ENCODE results near the gene MATN4. TPM values are rescaled to one million over a fixed set of nuclear protein-coding genes. Genes with fewer than 3 reads are reported as not detected.

The MATN4 gene
- total RNA-seq, 4 donors from 2014 or later: not detected

DNA sequence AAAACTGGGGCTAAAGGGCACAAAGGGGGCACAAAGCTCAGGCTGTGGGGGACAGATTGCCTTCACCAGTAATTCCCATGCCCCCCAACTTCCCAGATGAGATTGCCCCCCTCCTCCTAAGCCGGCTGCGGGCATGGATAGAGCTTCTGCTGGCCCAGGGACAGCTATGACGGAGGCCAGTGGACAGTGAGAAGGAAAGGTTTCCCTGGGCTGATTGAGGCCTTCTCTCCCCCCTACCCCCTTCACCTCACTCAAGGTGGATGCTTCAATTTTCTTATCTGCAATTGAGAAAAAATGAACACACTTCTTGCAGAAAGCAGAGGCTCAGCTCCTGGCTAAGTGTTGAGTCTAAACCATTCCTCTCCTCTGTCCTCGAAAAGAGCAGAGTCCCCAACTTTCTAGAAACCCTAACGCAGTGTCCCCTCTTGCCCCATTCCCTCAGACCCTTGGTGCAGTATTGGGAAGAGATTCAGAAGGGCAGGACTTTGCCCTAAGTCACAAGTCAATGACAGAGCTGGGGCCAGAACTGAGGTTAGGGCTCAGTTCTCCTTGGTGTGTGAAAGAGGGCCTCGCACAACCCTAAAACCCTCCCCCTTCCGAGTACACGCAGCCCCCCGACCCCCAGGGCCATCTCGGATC lies 39.3 kb upstream of the MATN4 start:
- in situ Hi-C loops (cut with MboI; ENCODE audit: low sequenced_read_pairs in 4 of 4) (loop anchor here in 2 of 4 donors (25.0 kb wide), 2 partner anchors 1135 to 1160 kb away; partner anchors contain the start of genes JPH2 (in 1 of the 2) and OSER1 (in 1 of the 2)), intact Hi-C loops (cut with DNase I; ENCODE audit: low total_unique reads) (no loop called here)
- TF ChIP-seq, protein P1, sequence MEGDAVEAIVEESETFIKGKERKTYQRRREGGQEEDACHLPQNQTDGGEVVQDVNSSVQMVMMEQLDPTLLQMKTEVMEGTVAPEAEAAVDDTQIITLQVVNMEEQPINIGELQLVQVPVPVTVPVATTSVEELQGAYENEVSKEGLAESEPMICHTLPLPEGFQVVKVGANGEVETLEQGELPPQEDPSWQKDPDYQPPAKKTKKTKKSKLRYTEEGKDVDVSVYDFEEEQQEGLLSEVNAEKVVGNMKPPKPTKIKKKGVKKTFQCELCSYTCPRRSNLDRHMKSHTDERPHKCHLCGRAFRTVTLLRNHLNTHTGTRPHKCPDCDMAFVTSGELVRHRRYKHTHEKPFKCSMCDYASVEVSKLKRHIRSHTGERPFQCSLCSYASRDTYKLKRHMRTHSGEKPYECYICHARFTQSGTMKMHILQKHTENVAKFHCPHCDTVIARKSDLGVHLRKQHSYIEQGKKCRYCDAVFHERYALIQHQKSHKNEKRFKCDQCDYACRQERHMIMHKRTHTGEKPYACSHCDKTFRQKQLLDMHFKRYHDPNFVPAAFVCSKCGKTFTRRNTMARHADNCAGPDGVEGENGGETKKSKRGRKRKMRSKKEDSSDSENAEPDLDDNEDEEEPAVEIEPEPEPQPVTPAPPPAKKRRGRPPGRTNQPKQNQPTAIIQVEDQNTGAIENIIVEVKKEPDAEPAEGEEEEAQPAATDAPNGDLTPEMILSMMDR (IDR thresholded peaks at IDR 0.05 in 4 of 5, conservative IDR thresholded peaks at IDR 0.05 in 1 of 5): no peak
- TF ChIP-seq POLR2A (IDR thresholded peaks at IDR 0.05): no peak
- no peaks in the 10 kb centered on the region for H3K9me3 ChIP-seq
- H3K36me3 ChIP-seq: no peaks in the 10 kb centered on the region
- peak overlapping the region; percentile 90 to 100 (median 98) for H3K27ac ChIP-seq
- no peaks in the 10 kb centered on the region for H3K27me3 ChIP-seq
- DNase-seq: peak in 1 of 2 donors; percentile 58
- H3K4me1 ChIP-seq: peaks cover 28 to 52% of the 10 kb centered on the region in 2 donors
- no peak for ATAC-seq
- H3K4me3 ChIP-seq: peak overlapping the region; percentile 60 to 97 (median 91)

DNA sequence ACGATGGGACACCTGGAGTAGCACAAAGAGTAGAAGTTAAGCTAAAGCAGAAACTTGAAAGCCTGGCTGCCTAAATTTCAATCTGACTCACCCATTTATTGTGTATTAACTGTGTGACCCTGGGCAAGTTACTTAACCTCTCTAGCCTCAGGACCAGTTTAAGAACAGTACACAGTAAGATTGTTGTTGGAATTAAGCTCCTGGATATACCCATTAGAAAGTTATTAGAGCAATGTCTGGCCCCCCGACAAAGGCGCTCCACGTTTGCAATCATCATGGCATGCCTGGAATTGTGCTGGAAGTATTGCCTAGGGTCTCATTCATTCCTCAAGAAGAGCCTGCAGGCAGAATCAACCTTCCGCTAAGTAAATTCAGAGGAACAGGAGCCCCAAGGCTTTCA lies 38.8 kb upstream of the MATN4 start:
- in situ Hi-C loops (cut with MboI; ENCODE audit: low sequenced_read_pairs in 4 of 4): loop anchor here in 2 of 4 donors (25.0 kb wide), 2 partner anchors 1135 to 1160 kb away; partner anchors contain the start of genes JPH2 (in 1 of the 2) and OSER1 (in 1 of the 2)
- intact Hi-C loops (cut with DNase I; ENCODE audit: low total_unique reads): no loop called here
- H3K9me3 ChIP-seq: no peaks in the 10 kb centered on the region

DNA sequence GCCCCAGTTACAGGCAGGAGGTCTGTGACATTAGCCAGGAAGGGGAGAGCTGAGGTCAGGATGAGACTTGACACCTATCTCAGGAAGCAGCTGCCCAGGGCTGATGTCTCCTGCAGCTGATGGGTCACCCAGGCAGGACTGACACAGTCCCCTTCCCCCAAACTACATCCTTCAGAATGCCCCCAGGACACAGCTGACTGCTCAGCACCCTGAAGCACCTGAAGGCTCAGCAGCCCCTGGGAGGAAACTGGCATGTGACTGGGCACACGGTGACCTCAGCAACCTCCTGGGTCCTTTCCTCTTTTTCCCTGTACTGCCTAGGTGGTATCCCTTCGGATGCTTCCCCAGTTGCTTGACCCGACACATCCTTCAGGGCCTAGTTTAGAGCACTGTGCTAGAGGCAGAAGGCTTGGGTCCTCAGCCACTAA lies 38.2 kb upstream of the MATN4 start:
- Histone ChIP-seq H3K4me1 (peaks cover 37 to 61% of the 10 kb centered on the region in 2 donors), H3K9me3 (no peaks in the 10 kb centered on the region), H3K4me3 (peak overlapping the region; percentile 60 to 97 (median 91)), H3K27me3 (no peaks in the 10 kb centered on the region), H3K27ac (peak overlapping the region; percentile 90 to 100 (median 98)), H3K36me3 (no peaks in the 10 kb centered on the region)
- in situ Hi-C loops (cut with MboI; ENCODE audit: low sequenced_read_pairs in 4 of 4) (loop anchor here in 2 of 4 donors (25.0 kb wide), 2 partner anchors 1134 to 1159 kb away; partner anchors contain the start of genes JPH2 (in 1 of the 2) and OSER1 (in 1 of the 2)), intact Hi-C loops (cut with DNase I; ENCODE audit: low total_unique reads) (no loop called here)
- ATAC-seq (peak; percentile 35 to 43), DNase-seq (peak; percentile 76 to 89)
- TF ChIP-seq POLR2A (IDR thresholded peaks at IDR 0.05): peak; percentile 64 to 78
- TF ChIP-seq, protein P1 (IDR thresholded peaks at IDR 0.05 in 4 of 5, conservative IDR thresholded peaks at IDR 0.05 in 1 of 5): no peak

More for the DNA sequence above, 38.8 kb upstream of the MATN4 start:
- Histone ChIP-seq H3K27ac (peak overlapping the region; percentile 90 to 100 (median 98)), H3K4me1 (peaks cover 32 to 55% of the 10 kb centered on the region in 2 donors), H3K36me3 (no peaks in the 10 kb centered on the region), H3K4me3 (peak overlapping the region; percentile 60 to 97 (median 91)), H3K27me3 (no peaks in the 10 kb centered on the region)
- no peak for ATAC-seq
- DNase-seq: no peak
- no peak for TF ChIP-seq POLR2A (IDR thresholded peaks at IDR 0.05)
- TF ChIP-seq, protein P1 (IDR thresholded peaks at IDR 0.05 in 4 of 5, conservative IDR thresholded peaks at IDR 0.05 in 1 of 5): no peak

DNA sequence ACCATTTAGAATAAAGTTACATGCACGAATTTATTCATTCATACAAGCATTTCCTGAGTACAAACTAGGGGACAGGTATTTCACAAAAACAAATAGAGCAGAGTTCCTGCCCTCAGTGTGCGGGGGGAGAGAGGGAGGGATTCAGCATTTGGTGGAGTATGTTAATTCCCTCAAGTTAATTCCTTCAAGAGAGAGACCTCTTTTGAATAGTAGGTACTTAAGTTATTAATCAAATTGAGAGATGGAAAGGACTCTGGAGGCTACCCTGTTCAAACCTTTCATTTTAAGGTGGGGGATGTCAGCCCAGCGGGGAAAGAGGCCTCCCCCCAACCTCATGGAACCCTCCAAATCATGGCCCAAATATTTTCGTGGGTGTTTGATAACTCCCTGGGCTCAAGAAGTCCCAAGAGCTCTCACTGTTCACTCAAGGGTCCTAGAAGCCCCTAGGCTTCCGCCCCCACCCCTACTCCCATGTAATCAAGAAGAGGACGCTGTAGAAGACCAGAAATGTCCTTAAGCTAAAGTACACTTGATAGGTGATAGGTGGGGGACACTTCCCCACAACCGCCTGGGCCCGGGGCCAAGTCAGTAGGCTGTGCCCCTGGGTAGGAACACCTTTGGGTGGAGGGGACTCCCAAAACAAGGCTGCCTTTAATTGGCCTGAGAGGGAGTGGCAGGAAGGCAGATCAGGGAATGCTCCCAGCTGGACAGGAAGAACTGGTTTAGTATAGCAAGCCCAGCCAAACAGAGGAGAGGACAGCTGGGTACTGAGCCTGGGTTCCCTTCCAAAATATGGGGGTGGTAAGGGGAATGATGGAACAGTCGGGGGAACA lies 37.2 kb upstream of the MATN4 start:
- DNase-seq (peak; percentile 51 to 79), ATAC-seq (peak; percentile 15 to 21)
- H3K4me3 ChIP-seq: peak overlapping the region; percentile 53 to 97 (median 78)
- H3K9me3 ChIP-seq: no peaks in the 10 kb centered on the region
- TF ChIP-seq, protein P1 (IDR thresholded peaks at IDR 0.05 in 4 of 5, conservative IDR thresholded peaks at IDR 0.05 in 1 of 5): no peak
- no peak for TF ChIP-seq POLR2A (IDR thresholded peaks at IDR 0.05)
- H3K27me3 ChIP-seq: no peaks in the 10 kb centered on the region
- no peaks in the 10 kb centered on the region for H3K36me3 ChIP-seq
- peak overlapping the region; percentile 90 to 100 (median 98) for H3K27ac ChIP-seq
- peaks cover 47 to 70% of the 10 kb centered on the region in 2 donors for H3K4me1 ChIP-seq
- in situ Hi-C loops (cut with MboI; ENCODE audit: low sequenced_read_pairs in 4 of 4): loop anchor here in 2 of 4 donors (25.0 kb wide), 2 partner anchors 1133 to 1158 kb away; partner anchors contain the start of genes JPH2 (in 1 of the 2) and OSER1 (in 1 of the 2)
- intact Hi-C loops (cut with DNase I; ENCODE audit: low total_unique reads): no loop called here
